Fibroblast of the aortic adventitia (primary cell): ENCODE results near the gene LPCAT3. TPM values are rescaled to one million over a fixed set of nuclear protein-coding genes. Genes with fewer than 3 reads are reported as not detected.

Source experiments
- DNase-seq: peaks from one replicate; pipeline ENCODE4 v3.0.0-alpha.2; 2010; ENCODE audit warnings: low read depth
- H3K4me3 ChIP-seq: 2 replicates; pipeline ENCODE4 v1.5.1; 2011; ENCODE audit warnings: low read depth, mild to moderate bottlenecking, control low read depth, low read length, moderate library complexity
- total RNA-seq: library from RNA; depleted of rRNA; stranded (reverse); fragments of >200 nt; gene quantifications from 2 replicates; pipeline ENCODE4 v1.2.3, GENCODE V29; 2012; ENCODE audit warnings: low replicate concordance
- TF ChIP-seq, protein P1 (sequence below): IDR thresholded peaks from 2 replicates; pipeline ENCODE4 v1.5.1; 2011; ENCODE audit warnings: mild to moderate bottlenecking, low read length, control low read depth, inconsistent platforms; ENCODE audit not compliant: insufficient read depth

LPCAT3 gene
- total RNA-seq, 1 donor = 10.6 TPM

DNA sequence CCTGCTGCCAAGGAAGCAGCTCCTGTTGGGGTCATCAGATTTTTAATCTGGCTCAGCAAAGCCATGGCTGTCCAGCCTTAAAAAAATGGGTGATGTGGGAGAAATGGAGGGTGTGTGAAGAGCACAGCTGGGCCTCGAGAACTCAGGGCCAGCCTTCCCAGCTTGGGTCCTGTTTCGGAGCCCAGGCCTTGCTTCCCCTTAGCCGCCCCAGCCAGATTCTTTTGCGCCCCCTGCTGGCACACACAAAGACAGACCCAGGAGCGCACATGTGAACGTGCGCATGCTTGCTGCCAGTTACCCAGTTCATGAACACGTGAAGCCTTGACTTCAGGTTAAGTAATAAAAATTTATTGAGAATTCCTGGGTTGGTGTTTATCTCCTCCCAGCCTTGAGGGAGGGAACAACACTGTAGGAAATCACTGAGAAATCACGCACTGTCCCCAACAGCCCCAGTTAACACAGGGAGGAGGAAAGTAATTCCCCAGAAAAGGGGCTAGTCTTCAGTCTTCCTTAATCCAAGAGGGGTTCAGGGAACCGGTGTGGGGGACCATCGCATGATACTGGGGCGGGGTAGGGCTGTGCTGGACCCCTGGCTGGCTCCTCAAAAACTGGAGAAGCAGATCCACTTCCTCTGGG, 53.1 kb downstream of the LPCAT3 start:
- peak; percentile 87 for DNase-seq
- H3K4me3 ChIP-seq = no peak overlapping the region
- TF ChIP-seq, protein P1, sequence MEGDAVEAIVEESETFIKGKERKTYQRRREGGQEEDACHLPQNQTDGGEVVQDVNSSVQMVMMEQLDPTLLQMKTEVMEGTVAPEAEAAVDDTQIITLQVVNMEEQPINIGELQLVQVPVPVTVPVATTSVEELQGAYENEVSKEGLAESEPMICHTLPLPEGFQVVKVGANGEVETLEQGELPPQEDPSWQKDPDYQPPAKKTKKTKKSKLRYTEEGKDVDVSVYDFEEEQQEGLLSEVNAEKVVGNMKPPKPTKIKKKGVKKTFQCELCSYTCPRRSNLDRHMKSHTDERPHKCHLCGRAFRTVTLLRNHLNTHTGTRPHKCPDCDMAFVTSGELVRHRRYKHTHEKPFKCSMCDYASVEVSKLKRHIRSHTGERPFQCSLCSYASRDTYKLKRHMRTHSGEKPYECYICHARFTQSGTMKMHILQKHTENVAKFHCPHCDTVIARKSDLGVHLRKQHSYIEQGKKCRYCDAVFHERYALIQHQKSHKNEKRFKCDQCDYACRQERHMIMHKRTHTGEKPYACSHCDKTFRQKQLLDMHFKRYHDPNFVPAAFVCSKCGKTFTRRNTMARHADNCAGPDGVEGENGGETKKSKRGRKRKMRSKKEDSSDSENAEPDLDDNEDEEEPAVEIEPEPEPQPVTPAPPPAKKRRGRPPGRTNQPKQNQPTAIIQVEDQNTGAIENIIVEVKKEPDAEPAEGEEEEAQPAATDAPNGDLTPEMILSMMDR = peak; percentile 89

DNA sequence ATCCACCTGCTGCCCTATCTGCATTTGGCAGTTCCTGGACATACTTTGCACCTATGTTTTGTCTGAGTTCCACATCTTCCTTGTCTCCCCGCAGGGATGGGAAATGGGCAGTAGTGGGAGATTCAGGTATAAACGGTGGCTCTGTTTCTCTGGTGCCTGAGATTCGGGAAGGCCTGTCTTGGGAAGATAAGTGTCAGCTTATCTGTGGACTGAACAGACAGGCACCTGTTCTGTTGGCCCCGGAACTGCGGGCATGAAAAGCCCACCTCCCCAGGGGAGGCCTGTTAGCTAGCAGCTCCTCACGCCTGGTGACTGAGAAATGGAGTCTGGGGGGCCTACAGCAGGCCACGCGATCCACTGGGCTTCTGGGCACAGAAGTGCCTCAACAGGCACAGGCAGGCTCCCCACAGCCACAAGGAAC, 53.7 kb downstream of the LPCAT3 start:
- no peak for DNase-seq
- TF ChIP-seq, protein P1 = no peak
- no peak overlapping the region for H3K4me3 ChIP-seq

DNA sequence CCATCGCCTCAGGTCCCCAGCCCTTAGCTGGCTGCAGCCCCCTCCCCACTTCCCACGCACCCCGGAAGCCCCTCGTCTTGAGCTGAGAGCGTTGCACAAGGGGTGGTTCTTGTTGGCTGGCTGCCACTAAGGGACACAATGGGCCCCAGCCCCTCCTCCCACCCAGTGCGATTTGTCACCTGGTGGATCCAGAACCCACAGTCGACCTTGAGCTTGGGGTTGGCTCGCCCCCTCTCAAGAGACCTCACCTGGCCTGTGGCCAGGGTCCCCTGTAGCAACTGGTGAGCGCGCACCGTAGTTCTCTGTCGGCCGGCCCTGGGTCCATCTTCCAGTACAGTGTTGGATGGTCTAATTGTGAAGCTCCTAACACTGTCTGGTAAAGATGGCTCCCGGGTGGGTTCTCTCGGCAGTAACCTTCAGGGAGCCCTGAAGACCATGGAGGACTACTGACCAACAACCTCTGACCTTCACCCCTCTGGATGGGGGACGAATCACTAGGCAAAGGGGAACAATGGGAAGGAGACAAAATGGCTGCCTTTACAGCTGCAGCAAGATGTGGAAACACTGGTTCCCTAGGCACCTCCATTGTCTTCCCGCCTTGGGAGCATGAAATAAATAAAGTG, 54.4 kb downstream of the LPCAT3 start:
- no peak overlapping the region for H3K4me3 ChIP-seq
- no peak for DNase-seq
- TF ChIP-seq, protein P1 = no peak

DNA sequence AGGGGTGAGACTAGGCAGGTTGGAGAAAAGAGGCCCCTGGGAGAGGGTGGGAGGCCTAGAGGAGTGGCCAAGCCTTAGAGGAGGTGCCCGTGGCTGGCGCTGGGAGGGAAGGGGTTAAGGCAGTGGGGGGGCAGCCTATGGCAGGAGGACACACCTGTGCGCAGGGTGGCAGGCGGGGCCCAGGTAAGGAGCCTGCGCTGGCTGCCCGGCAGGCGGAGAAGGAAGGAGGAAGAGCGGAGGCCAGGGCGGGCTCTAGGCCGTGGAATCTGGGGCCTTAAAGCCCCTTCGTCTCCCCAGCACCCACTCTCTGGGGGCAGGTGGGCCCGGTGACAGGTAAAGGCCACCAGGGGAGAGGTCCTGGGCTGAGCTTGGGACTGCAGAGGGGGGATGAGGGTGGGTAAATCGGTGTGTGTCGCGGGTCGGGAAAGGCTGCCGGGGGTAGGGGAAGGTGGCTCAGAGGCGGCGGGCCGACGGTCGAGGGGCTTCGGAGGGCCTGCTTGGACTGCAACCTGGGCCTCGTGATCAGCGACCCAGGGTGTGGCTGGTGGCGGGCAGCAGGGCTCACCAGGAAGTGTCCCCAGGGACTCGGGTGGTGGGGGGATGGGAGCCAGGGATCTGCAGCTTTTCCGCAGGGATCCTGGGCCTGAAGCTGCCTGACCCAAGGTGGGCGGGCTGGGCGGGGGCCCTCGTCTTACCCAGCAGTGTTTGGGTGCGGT, 55.1 kb downstream of the LPCAT3 start:
- no peak for DNase-seq
- no peak overlapping the region for H3K4me3 ChIP-seq
- TF ChIP-seq, protein P1 = no peak

DNA sequence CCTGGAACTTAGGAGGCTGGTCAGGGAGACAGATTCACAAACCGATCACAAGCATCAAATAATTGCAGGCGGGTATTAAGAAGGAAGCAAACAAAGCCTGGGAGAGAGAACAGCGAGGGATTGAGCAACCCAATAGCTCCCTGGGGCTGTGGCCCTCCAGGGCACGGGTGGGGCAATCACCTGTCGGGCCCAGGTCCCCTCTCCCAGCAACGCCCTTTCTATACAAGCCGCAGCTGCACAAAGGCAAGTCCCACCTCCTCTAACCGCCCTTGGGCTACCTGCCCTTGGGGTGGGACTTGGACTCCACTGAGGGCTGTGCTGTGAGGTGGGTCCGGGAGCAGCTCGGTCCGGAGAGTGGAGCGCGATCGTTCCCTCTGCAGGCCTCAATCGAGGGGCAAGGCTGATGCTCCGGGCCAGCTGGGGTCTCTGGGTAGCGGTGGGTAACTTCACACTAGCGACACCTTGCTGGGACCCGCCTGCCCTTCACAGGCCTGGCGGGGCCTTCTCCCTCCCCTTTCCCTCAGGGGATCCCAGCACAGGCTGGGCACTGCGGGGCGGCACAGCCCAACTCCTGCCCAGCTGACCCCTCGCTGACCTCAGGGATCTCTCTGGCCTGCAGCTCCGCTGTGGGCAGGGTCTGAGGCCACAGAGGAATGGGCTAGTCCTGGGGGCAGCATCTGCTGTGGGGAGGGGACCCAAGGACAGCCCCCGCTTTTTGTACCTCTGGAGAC, 55.8 kb downstream of the LPCAT3 start:
- no peak overlapping the region for H3K4me3 ChIP-seq
- DNase-seq = no peak
- TF ChIP-seq, protein P1 = no peak

DNA sequence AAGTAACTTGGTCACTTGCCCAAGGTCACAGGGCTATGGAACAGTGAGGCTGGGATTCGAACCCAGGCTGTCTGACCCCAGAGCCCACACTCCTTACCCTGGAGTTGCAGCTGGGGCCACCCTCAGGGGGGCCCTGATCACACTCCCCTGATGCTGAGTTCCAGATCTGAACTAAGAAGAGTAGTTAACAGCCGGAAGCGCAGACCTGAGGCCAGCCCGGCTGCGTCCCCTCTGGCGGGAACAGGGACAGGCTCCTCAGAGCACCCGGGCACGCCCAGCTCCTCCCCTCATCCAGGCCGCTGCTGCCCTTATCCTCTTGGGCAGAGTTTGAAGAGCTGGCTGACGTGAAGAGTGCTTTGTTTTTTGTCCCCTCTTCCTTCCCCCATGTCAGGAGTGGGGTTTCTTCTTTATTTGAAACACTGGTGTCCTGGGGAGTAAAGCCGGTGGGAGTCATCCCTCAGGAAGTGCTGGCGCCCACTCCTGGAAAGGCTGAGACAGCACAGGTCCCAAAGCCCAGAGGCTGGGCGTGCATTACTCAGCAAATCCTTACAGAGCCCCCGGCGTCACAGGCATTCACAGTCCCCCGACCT, 56.5 kb downstream of the LPCAT3 start:
- TF ChIP-seq, protein P1 = peak; percentile 63
- peak overlapping the region; percentile 18 for H3K4me3 ChIP-seq
- DNase-seq = peak; percentile 75
